K562 (cell line): Measurements from ENCODE around the gene KCNQ2. TPM values are rescaled to one million over a fixed set of nuclear protein-coding genes. Genes with fewer than 3 reads are reported as not detected.

ENCODE experiments used
- ATAC-seq: fragments of 200-7000 bp; cut with Tn5 transposase; 3 replicates; pipeline ENCODE4 v1.9.1; 2020; ENCODE audit warnings: moderate library complexity
- BruUV-seq: library from RNA; stranded (reverse); fragments of 400-500 nt; replicated peaks from 2 replicates; lab custom pipeline; 2021; lab: Mats Ljungman, UMichigan
- CTCF ChIA-PET: fragments of 300-600 bp; formaldehyde crosslinking; extraction: SDS; loops from one replicate; lab custom pipeline; 2021; ENCODE audit warnings: low intra/inter-chr PET ratio; lab: Yijun Ruan, JAX
- POLR2A ChIA-PET: fragments of 300-600, 350-650 bp; sonication (Branson Sonifier 250); formaldehyde crosslinking; extraction: SDS; loops from one replicate; lab custom pipeline; 2021; ENCODE audit warnings: antibody characterized with exemption, inconsistent platforms; lab: Yijun Ruan, JAX
- DNase-seq, 4 experiments: peaks; one replicate each; pipeline versions ENCODE4 v3.0.0 to v3.0.0-alpha.2; 2011 to 2018; ENCODE audit warnings: low spot score in 3 of 4, mixed read lengths in 3 of 4; ENCODE audit errors: extremely low read depth in 1 of 4
- FAIRE-seq: peaks from 2 replicates; lab custom pipeline; 2011; peaks lifted over from hg19 to GRCh38; lab: Jason Lieb, UNC
- H2AFZ ChIP-seq: 2 replicates; pipeline ENCODE4 v1.6.0; 2011; ENCODE audit warnings: low read depth, low read length, control low read depth, inconsistent platforms
- H3K27ac ChIP-seq: fragments of 200-600 bp; 3 replicates; pipeline ENCODE4 v1.8.0; 2011; ENCODE audit warnings: low read depth, mild to moderate bottlenecking, control low read depth, inconsistent platforms, low read length, moderate library complexity, mixed read lengths; ENCODE audit errors: extremely low read depth
- H3K27me3 ChIP-seq, 2 experiments: fragments of 300-600 bp in 1 of 2; 2 replicates in 1 of 2; 3 replicates in 1 of 2; pipeline versions ENCODE4 v1.6.0 to v1.8.0; 2011; ENCODE audit warnings: inconsistent platforms in 2 of 2, low read length in 2 of 2, mild to moderate bottlenecking in 1 of 2, mixed read lengths in 1 of 2, moderate library complexity in 1 of 2; ENCODE audit not compliant: control insufficient read depth in 2 of 2, insufficient read depth in 2 of 2
- H3K36me3 ChIP-seq: fragments of 300-600 bp; 3 replicates; pipeline ENCODE4 v1.8.0; 2011; ENCODE audit warnings: mild to moderate bottlenecking, low read length, inconsistent platforms; ENCODE audit not compliant: control insufficient read depth, insufficient read depth
- H3K4me1 ChIP-seq, 2 experiments: fragments of 200-600 bp in 1 of 2; replicated peaks in 1 of 2; 2 replicates in 1 of 2; 3 replicates in 1 of 2; pipeline versions ENCODE4 v1.5.1 to v1.8.0; 2011; ENCODE audit warnings: inconsistent platforms in 2 of 2, low read length in 2 of 2, mild to moderate bottlenecking in 1 of 2, mixed read lengths in 1 of 2, moderate library complexity in 1 of 2; ENCODE audit not compliant: control insufficient read depth in 2 of 2, insufficient read depth in 2 of 2
- H3K4me2 ChIP-seq: 2 replicates; pipeline ENCODE4 v1.6.1; 2011; ENCODE audit warnings: low read length, control low read depth, inconsistent platforms, mixed read lengths; ENCODE audit not compliant: insufficient read depth
- H3K4me3 ChIP-seq: fragments of 200-600 bp; sonication (generic), shearing (Covaris generic); 2 replicates; pipeline ENCODE4 v1.5.1; 2016; ENCODE audit warnings: control low read depth, inconsistent platforms
- H3K79me2 ChIP-seq: fragments of 200-600 bp; 3 replicates; pipeline ENCODE4 v1.8.0; 2011; ENCODE audit warnings: low read length, inconsistent platforms; ENCODE audit not compliant: control insufficient read depth, insufficient read depth
- H3K9ac ChIP-seq, 2 experiments: 2 replicates each; pipeline versions ENCODE4 v1.6.0 to v1.6.1; 2011; ENCODE audit warnings: low read depth in 2 of 2, low read length in 2 of 2, control low read depth in 1 of 2, inconsistent platforms in 1 of 2, mild to moderate bottlenecking in 1 of 2, mixed read lengths in 1 of 2; ENCODE audit not compliant: insufficient read depth in 1 of 2
- H3K9me1 ChIP-seq: one replicate; pipeline ENCODE4 v1.6.0; 2011; ENCODE audit warnings: inconsistent platforms, mild to moderate bottlenecking, low read length, moderate library complexity; ENCODE audit not compliant: control insufficient read depth, insufficient read depth
- H3K9me3 ChIP-seq: replicated peaks from 2 replicates; pipeline ENCODE4 v1.5.1; 2011; ENCODE audit warnings: low read depth, low read length, inconsistent platforms; ENCODE audit not compliant: control insufficient read depth, insufficient read depth
- H4K20me1 ChIP-seq: replicated peaks from 2 replicates; pipeline ENCODE4 v1.6.1; 2011; ENCODE audit warnings: low read length, inconsistent platforms, mixed read lengths; ENCODE audit not compliant: control insufficient read depth, insufficient read depth
- ARID1B ChIP-seq: fragments of 450-650 bp; IDR thresholded peaks from 2 replicates; pipeline ENCODE4 v1.6.1; 2016; ENCODE audit warnings: antibody characterized with exemption, mild to moderate bottlenecking, inconsistent platforms
- GATAD2B ChIP-seq: fragments of 450-650 bp; IDR thresholded peaks from 2 replicates; pipeline ENCODE4 v1.6.1; 2017; ENCODE audit warnings: mild to moderate bottlenecking, borderline replicate concordance
- IFI16 ChIP-seq: fragments of 250-450 bp; sonication (Bioruptor Pico); IDR thresholded peaks from 2 replicates; pipeline ENCODE4 v2.1.2; 2022; ENCODE audit warnings: mild to moderate bottlenecking, inconsistent platforms
- JUNB ChIP-seq: fragments of 450-650 bp; formaldehyde crosslinking; conservative IDR thresholded peaks from 2 replicates; pipeline ENCODE4 v1.4.0; 2020; ENCODE audit warnings: mild to moderate bottlenecking
- KLF1 ChIP-seq: fragments of 450-650 bp; IDR thresholded peaks from 2 replicates; pipeline ENCODE4 v1.6.1; 2016; ENCODE audit warnings: missing genetic modification characterization, missing compliant biosample characterization
- SRSF7 ChIP-seq: fragments of 200-400 bp; formaldehyde crosslinking; optimal IDR thresholded peaks from 2 replicates; pipeline ENCODE3; 2017; ENCODE audit warnings: mild to moderate bottlenecking, low read depth, low read length
- ZBTB2 ChIP-seq: fragments of 450-650 bp; IDR thresholded peaks from 2 replicates; pipeline ENCODE4 v1.6.1; 2016; ENCODE audit warnings: antibody characterized with exemption
- ZNF12 ChIP-seq: sonication (generic); formaldehyde crosslinking; IDR thresholded peaks from 2 replicates; pipeline ENCODE4 v1.4.0; 2020; ENCODE audit warnings: mild to moderate bottlenecking, missing genetic modification reagents
- ZNF217 ChIP-seq: sonication (generic); formaldehyde crosslinking; IDR thresholded peaks from 2 replicates; pipeline ENCODE4 v1.8.0; 2022; ENCODE audit warnings: mild to moderate bottlenecking, missing genetic modification reagents
- ZNF3 ChIP-seq: fragments of 250-450 bp; sonication (Bioruptor Pico); IDR thresholded peaks from 2 replicates; pipeline ENCODE4 v1.5.0; 2021; ENCODE audit warnings: mild to moderate bottlenecking, moderate library complexity
- ZNF57 ChIP-seq: fragments of 450-650 bp; formaldehyde crosslinking; IDR thresholded peaks from 2 replicates; pipeline ENCODE4 v1.4.0; 2020; ENCODE audit warnings: mild to moderate bottlenecking, moderate library complexity
- ZSCAN32 ChIP-seq: fragments of 450-650 bp; formaldehyde crosslinking; IDR thresholded peaks from 2 replicates; pipeline ENCODE4 v1.4.0; 2020; ENCODE audit warnings: mild to moderate bottlenecking, moderate library complexity
- WGBS: fragments of 100-300 bp; shearing (Covaris generic); methylation state at CpG from one replicate; pipeline ENCODE4 v1.1.6; 2016; ENCODE audit warnings: low coverage, mixed read lengths; ENCODE audit not compliant: insufficient coverage; ENCODE audit errors: missing lambda C conversion rate; 5-methylcytosine and 5-hydroxymethylcytosine counted together
- in situ Hi-C: fragments of 300-500 bp; cut with MboI; formaldehyde crosslinking; loops from 4 replicates; pipeline ENCODE4 v1.15.0; 2018; ENCODE audit warnings: inconsistent platforms, mixed read lengths
- intact Hi-C: fragments of 100-400 bp; cut with micrococcal nuclease; formaldehyde crosslinking; loops from 2 replicates; pipeline ENCODE4 v1.14.2; 2022
- polyA plus RNA-seq, 8 experiments: library from polyadenylated mRNA; depleted of rRNA in 4 of 8; stranded (reverse) in 5 of 8; unstranded in 3 of 8; fragments of >200 nt; fragmentation: Nextera tagmentation in 2 of 8; fragmentation: Illumina TruSeq in 1 of 8; extraction: Ambion mirVana in 2 of 8; extraction: Trizol in 1 of 8; gene quantifications; 2 replicates each; pipeline versions ENCODE4 v1.2.1 to v1.2.3, GENCODE V29; 2011 to 2014; ENCODE audit warnings: inconsistent platforms in 1 of 8, missing spikeins in 1 of 8
- total RNA-seq, 7 experiments: library from RNA; depleted of rRNA in 6 of 7; stranded (reverse); fragments of >200 nt in 6 of 7; fragmentation: Illumina TruSeq in 2 of 7; extraction: Trizol in 2 of 7; gene quantifications; 2 replicates each; pipeline versions ENCODE4 v1.2.1 to v1.2.3, GENCODE V29; 2011 to 2021; ENCODE audit warnings: low replicate concordance in 1 of 7
- TF ChIP-seq, protein P1 (sequence below): fragments of 250-450 bp; sonication (Bioruptor Pico); IDR thresholded peaks from 2 replicates; pipeline ENCODE4 v1.4.0; 2020; ENCODE audit warnings: mild to moderate bottlenecking, moderate library complexity
- TF ChIP-seq, protein P2 (sequence below): sonication (generic); formaldehyde crosslinking; IDR thresholded peaks from 2 replicates; pipeline ENCODE4 v1.8.1; 2023; ENCODE audit warnings: missing genetic modification reagents, mild to moderate bottlenecking, borderline replicate concordance

Gene KCNQ2
- total and polyA plus RNA-seq, 9 of the 15 experiments (the other 6 are each of a cell fraction or from before 2014, with no cell fraction given), result 0.13 to 0.16 TPM; not detected in 7

- H3K9ac ChIP-seq, result no peak overlapping the region
- DNase-seq (no peak), ATAC-seq (no peak), FAIRE-seq (no peak)
- in situ Hi-C loops (no loop called here), intact Hi-C loops (no loop called here)
- no peak overlapping the region for H2AFZ ChIP-seq
- H3K27ac ChIP-seq, result no peak overlapping the region
- H3K9me1 ChIP-seq, result no peaks in the 10 kb centered on the region
- H3K9me3 ChIP-seq, result no peaks in the 10 kb centered on the region
- peaks cover 0 to 4% of the 10 kb centered on the region in 2 experiments; a peak in 2 of 5 replicates for H3K4me1 ChIP-seq
- H3K4me2 ChIP-seq, result no peak overlapping the region
- H4K20me1 ChIP-seq, result peaks cover 11% of the 10 kb centered on the region; the same call in 1 of the 2 replicates
- peaks cover 6 to 70% of the 10 kb centered on the region in 2 experiments; a peak in 4 of 5 replicates for H3K27me3 ChIP-seq
- H3K36me3 ChIP-seq, result no peaks in the 10 kb centered on the region
- BruUV-seq, result no TSS peak
- POLR2A ChIA-PET, result interaction anchor here (0.5 to 0.7 kb wide), 3 partner anchors 146 to 438 kb away, joined by 3 to 4 read pairs (median 3); no protein-coding TSS in a partner anchor
- no peaks in the 10 kb centered on the region for H3K79me2 ChIP-seq
- CTCF ChIA-PET, result no interaction called here
- WGBS, result 3% methylated on average over 30 of the region's 31 CpGs
- H3K4me3 ChIP-seq, result no peak overlapping the region
- TF ChIP-seq, protein P1, sequence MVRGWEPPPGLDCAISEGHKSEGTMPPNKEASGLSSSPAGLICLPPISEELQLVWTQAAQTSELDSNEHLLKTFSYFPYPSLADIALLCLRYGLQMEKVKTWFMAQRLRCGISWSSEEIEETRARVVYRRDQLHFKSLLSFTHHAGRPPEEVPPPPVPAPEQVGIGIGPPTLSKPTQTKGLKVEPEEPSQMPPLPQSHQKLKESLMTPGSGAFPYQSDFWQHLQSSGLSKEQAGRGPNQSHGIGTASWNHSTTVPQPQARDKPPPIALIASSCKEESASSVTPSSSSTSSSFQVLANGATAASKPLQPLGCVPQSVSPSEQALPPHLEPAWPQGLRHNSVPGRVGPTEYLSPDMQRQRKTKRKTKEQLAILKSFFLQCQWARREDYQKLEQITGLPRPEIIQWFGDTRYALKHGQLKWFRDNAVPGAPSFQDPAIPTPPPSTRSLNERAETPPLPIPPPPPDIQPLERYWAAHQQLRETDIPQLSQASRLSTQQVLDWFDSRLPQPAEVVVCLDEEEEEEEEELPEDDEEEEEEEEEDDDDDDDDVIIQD, result no peak
- no peak for TF ChIP-seq ZBTB2
- TF ChIP-seq GATAD2B, result no peak
- TF ChIP-seq KLF1 (tag), result no peak
- TF ChIP-seq ZNF3, result no peak
- no peak for TF ChIP-seq ZSCAN32 (CRISPR knock-in tag)
- TF ChIP-seq ARID1B, result no peak
- TF ChIP-seq JUNB (CRISPR knock-in tag), result no peak
- TF ChIP-seq, protein P2, sequence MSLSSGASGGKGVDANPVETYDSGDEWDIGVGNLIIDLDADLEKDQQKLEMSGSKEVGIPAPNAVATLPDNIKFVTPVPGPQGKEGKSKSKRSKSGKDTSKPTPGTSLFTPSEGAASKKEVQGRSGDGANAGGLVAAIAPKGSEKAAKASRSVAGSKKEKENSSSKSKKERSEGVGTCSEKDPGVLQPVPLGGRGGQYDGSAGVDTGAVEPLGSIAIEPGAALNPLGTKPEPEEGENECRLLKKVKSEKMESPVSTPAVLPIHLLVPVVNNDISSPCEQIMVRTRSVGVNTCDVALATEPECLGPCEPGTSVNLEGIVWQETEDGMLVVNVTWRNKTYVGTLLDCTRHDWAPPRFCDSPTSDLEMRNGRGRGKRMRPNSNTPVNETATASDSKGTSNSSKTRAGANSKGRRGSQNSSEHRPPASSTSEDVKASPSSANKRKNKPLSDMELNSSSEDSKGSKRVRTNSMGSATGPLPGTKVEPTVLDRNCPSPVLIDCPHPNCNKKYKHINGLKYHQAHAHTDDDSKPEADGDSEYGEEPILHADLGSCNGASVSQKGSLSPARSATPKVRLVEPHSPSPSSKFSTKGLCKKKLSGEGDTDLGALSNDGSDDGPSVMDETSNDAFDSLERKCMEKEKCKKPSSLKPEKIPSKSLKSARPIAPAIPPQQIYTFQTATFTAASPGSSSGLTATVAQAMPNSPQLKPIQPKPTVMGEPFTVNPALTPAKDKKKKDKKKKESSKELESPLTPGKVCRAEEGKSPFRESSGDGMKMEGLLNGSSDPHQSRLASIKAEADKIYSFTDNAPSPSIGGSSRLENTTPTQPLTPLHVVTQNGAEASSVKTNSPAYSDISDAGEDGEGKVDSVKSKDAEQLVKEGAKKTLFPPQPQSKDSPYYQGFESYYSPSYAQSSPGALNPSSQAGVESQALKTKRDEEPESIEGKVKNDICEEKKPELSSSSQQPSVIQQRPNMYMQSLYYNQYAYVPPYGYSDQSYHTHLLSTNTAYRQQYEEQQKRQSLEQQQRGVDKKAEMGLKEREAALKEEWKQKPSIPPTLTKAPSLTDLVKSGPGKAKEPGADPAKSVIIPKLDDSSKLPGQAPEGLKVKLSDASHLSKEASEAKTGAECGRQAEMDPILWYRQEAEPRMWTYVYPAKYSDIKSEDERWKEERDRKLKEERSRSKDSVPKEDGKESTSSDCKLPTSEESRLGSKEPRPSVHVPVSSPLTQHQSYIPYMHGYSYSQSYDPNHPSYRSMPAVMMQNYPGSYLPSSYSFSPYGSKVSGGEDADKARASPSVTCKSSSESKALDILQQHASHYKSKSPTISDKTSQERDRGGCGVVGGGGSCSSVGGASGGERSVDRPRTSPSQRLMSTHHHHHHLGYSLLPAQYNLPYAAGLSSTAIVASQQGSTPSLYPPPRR (CRISPR knock-in tag), result no peak
- TF ChIP-seq SRSF7, result no peak
- no peak for TF ChIP-seq ZNF12 (CRISPR knock-in tag)
- no peak for TF ChIP-seq ZNF57 (CRISPR knock-in tag)
- no peak for TF ChIP-seq IFI16
- TF ChIP-seq ZNF217 (CRISPR knock-in tag), result no peak
Observed at GRCh38 chr20:63376283-63377250, 95.9 kb downstream of the KCNQ2 start.
